Right lobe of liver (tissue), 4 donors: ENCODE results near the gene EDA.

Experiments used
- CTCF ChIP-seq, 4 donors: fragments of 200-600 bp in 3 of 4; fragments of 450-650 bp in 1 of 4; IDR thresholded peaks; one replicate each; pipeline versions ENCODE4 v1.5.1 to v1.8.0; 2016 to 2022; ENCODE audit warnings: antibody characterized with exemption in 4 of 4, mild to moderate bottlenecking in 2 of 4
- POLR2A ChIP-seq: fragments of 450-650 bp; IDR thresholded peaks from one replicate; pipeline ENCODE4 v1.6.1; 2017; ENCODE audit warnings: antibody characterized with exemption, mild to moderate bottlenecking
- donor health status: DM: no; HTN: no; CAD: no.
- donor health status: DM: no; HTN: no; CAD: no.
- donor health status: DM: no; HTN: yes; CAD: no.

GRCh38 chrX:69618803-69619202, 2.9 kb downstream of the EDA start:
- TF ChIP-seq CTCF (IDR thresholded peaks at IDR 0.05) (peak; percentile 57 to 64 (median 62)), POLR2A (no peak)
